Coronary artery (tissue), 2 donors: ENCODE data around the gene RERE.

Source experiments
- DNase-seq: peaks from one replicate; pipeline ENCODE4 v3.0.0-alpha.2; 2017; ENCODE audit warnings: low spot score
- H3K27ac ChIP-seq, 2 donors: fragments of 200-600 bp; sonication (generic); one replicate each; pipeline ENCODE4 v1.5.1; 2016 to 2019
- H3K4me3 ChIP-seq: fragments of 200-600 bp; sonication (generic); 2 replicates; pipeline ENCODE4 v1.5.1; 2016; ENCODE audit warnings: mild to moderate bottlenecking, moderate library complexity
- TF ChIP-seq, protein P1 (sequence below): fragments of 200-600 bp; sonication (generic); IDR thresholded peaks from one replicate; pipeline ENCODE4 v1.5.1; 2019; ENCODE audit warnings: antibody characterized with exemption

The RERE gene

DNA sequence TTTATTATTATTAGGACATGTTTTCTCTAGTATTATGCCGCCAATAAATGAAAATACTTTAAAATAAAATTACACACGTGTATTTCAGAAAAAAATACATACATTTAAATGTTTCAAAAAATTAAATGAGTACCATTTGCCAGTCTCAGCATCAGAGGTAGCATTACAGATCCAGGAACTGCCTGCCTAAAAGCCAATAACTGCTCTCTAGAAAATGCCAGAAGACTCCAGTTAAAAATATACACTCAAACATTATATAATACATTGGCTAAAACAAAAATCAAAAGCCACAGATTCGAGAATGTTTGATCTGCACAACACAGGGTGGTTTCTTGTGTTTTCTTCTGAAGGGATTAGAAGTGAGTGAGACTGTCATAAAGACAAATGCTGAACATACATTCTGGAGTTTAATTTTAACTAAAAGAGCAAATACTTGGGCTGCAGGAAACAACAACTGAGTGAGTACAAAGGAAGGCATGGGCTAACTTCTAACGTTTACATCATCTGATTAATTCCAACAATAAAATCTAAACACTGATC, 105.5 kb downstream of the RERE start:
- H3K27ac ChIP-seq = peak overlapping the region; percentile 6 to 67
- no peak for DNase-seq
- H3K4me3 ChIP-seq = peak overlapping the region; percentile 45
- TF ChIP-seq, protein P1, sequence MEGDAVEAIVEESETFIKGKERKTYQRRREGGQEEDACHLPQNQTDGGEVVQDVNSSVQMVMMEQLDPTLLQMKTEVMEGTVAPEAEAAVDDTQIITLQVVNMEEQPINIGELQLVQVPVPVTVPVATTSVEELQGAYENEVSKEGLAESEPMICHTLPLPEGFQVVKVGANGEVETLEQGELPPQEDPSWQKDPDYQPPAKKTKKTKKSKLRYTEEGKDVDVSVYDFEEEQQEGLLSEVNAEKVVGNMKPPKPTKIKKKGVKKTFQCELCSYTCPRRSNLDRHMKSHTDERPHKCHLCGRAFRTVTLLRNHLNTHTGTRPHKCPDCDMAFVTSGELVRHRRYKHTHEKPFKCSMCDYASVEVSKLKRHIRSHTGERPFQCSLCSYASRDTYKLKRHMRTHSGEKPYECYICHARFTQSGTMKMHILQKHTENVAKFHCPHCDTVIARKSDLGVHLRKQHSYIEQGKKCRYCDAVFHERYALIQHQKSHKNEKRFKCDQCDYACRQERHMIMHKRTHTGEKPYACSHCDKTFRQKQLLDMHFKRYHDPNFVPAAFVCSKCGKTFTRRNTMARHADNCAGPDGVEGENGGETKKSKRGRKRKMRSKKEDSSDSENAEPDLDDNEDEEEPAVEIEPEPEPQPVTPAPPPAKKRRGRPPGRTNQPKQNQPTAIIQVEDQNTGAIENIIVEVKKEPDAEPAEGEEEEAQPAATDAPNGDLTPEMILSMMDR = no peak

DNA sequence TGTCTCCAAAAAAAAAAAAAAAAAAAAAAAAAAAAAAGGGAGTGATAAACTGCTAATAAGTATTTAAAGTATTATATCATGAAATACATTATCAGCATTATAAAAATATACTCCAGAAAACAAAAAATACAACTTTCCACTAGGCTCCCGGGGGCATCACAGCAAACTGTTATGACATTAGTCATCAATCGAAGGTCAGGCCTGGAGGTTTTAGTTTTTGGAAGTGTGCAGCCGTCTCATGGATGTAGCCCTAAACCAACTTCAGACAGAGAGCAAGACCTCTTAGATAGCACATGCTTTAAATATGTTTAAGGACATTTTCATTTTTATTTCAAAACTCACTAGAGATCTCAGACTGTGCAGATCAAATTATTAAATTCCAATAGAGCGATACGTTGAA, 106.3 kb downstream of the RERE start:
- peak overlapping the region in 1 of 2 donors; percentile 5 for H3K27ac ChIP-seq
- no peak for DNase-seq

DNA sequence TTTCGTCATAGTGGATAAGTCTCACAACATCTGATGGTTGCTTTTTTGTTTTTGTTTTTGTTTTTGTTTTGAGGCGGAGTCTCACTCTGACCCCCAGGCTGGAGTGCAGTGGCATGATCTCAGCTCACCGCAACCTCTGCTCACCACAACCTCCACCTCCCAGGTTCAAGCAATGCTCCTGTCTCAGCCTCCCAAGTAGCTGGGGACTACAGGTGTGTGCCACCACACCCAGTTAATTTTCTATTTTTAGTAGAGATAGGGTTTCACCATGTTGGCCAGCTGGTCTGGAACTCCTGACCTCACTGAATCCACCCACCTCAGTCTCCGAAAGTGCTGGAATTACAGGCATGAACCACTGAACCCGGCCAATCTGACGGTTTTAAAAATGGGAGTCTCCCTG, 109.2 kb downstream of the RERE start:
- no peak overlapping the region for H3K27ac ChIP-seq
- DNase-seq = no peak
- no peak overlapping the region for H3K4me3 ChIP-seq
- TF ChIP-seq, protein P1 = no peak

More for the DNA sequence above, 106.3 kb downstream of the RERE start:
- TF ChIP-seq, protein P1 = no peak
- H3K4me3 ChIP-seq = no peak overlapping the region

DNA sequence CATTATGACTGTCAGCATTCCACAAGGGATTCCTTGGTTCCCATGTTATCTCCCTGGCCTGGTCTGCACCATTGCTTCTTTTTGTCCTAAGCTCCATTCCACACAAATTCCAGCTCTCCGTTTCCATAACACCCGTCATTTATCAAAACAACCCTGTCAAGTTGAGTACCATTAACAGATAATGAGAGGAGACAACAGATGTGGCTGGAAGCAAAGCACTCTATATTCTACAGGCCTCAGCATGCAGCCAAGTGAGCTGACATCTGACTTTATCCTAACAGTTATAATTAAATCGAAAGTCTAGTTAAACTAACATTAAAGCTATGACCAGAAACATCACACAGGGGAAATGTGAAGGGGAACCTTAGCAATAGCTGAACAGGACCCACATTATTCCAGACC, 110.4 kb downstream of the RERE start:
- Histone ChIP-seq H3K4me3 (no peak overlapping the region), H3K27ac (peak overlapping the region in 1 of 2 donors; percentile 66)
- DNase-seq = no peak
- TF ChIP-seq, protein P1 = no peak

DNA sequence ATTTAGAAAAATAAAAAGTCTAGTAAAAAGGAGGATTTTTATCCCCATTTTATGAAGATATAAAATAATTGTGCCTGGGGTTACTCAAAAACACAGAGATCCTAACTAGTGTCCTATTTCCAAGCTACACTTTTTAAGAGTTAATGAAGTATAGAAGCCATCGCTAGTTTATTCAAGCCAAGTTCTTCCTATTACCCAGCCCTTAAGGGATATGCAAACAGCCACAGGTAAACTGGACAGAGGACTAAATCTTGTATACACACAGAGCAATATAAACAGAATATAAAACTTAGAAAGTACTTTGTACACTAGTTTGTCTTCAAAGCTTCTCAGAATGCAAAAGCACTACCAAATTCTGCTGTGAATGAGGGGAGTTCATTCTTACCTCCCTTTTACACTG, 111.1 kb downstream of the RERE start:
- no peak overlapping the region for H3K4me3 ChIP-seq
- H3K27ac ChIP-seq = peak overlapping the region in 1 of 2 donors; percentile 5
- TF ChIP-seq, protein P1 = no peak
- no peak for DNase-seq

DNA sequence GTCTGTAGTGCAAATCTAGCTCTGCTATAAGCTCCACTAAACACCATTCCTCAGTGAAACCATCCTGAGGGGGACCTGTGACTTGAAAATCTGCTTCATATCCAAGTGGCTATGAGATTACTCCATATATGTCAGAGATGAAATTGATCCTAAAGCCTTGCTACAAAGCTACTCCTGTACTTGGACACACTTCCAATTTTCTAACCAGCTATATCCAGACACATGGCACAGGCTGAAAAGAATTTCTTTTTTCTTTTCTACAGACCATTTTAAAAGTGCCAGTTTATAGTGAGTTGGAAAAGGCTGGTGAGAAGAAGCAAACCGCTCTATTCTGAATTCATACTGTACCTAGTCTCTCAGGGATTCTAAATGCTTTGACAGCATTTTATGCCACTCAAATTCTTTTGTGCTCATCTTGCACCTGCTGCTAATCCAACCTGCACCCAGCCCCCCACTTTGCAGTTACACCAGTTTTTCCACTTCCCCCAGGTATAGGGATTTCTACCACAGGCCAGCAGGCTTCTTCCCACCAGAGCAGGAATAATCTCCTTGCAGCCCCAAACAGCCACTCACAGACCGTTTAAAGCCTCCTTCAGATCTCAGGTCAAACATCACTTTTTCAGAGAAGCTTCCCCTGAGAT, 112.5 kb downstream of the RERE start:
- DNase-seq = no peak
- TF ChIP-seq, protein P1 = no peak
- Histone ChIP-seq H3K4me3 (no peak overlapping the region), H3K27ac (peak overlapping the region in 1 of 2 donors; percentile 19)
